ENCODE results near the gene HOXA7.

HOXA7 gene

DNA sequence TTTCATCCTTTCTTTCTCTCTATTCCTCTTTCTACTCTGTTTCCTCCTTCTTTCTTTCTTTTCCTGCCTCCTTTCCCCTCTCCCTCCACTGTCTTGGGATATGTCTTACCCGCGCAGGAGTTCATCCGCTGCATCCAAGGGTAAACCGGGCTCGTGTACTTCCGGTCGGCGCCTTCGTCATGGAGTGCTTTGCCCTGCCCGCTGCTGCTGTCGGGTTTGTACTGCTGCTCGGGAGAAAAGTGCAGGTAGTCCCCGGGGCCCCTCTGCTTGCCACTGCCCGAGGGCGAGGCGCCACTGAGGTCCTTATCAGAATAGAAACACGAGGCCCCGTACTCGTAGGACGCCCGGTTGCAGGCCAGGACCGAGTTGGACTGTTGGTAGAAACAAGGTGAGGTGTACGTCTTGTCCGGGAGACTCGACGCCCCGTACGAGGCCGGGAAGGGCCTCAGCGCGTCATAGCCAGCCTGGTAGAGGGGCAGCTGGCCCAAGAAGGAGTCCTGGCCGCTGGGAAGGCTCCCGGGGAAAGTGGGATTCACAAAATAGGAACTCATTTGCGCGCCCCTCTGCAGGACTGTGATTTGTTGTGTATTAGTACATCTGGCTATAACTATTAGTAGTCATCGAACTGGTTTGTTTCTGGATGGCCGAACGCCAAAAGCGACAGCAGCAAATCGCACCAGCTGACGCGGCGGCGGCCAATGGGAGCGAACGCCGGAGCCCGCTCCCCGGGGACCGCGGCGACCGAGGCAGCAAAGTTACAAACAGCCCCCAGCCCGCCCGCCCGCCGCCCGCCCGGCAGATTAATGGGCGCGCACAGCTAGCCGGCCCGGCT, 9.1 kb downstream of the HOXA7 start, which contains the start of gene HOXA6:
TSS of gene HOXA6 (minus strand) at position 576 of the 832 bp plus-strand sequence. CDS start at position 551, 25 bp downstream.
- peak within 1 kb of the TSS; percentile 95 for H3K27ac ChIP-seq (ENCODE audit: low read depth, low read length)
- H3K9ac ChIP-seq (ENCODE audit: low read length in 5 of 5): peak within 1 kb of the TSS; percentile 44 to 78 (median 63)
- H3K4me3 ChIP-seq (ENCODE audit: low read depth in 1 of 5, low read length in 5 of 5): peak within 1 kb of the TSS; percentile 63 to 92 (median 89)
- no peaks in the 10 kb centered on the region for H3K9me3 ChIP-seq (ENCODE audit: control insufficient read depth in 5 of 5, low read length in 5 of 5)
- peaks cover 11 to 91% (median 87%) of the 10 kb centered on the region in 5 donors for H3K4me1 ChIP-seq (ENCODE audit: control insufficient read depth in 5 of 5, insufficient read depth in 5 of 5, low read length in 5 of 5)
- peaks cover 0 to 11% (median 0%) of the 10 kb centered on the region in 5 donors for H3K27me3 ChIP-seq (ENCODE audit: control insufficient read depth in 5 of 5, insufficient read depth in 4 of 5, low read length in 5 of 5)
- H3K36me3 ChIP-seq (ENCODE audit: control insufficient read depth in 5 of 5, insufficient read depth in 5 of 5, low read length in 5 of 5): peaks cover 0 to 22% (median 16%) of the 10 kb centered on the region in 5 donors

DNA sequence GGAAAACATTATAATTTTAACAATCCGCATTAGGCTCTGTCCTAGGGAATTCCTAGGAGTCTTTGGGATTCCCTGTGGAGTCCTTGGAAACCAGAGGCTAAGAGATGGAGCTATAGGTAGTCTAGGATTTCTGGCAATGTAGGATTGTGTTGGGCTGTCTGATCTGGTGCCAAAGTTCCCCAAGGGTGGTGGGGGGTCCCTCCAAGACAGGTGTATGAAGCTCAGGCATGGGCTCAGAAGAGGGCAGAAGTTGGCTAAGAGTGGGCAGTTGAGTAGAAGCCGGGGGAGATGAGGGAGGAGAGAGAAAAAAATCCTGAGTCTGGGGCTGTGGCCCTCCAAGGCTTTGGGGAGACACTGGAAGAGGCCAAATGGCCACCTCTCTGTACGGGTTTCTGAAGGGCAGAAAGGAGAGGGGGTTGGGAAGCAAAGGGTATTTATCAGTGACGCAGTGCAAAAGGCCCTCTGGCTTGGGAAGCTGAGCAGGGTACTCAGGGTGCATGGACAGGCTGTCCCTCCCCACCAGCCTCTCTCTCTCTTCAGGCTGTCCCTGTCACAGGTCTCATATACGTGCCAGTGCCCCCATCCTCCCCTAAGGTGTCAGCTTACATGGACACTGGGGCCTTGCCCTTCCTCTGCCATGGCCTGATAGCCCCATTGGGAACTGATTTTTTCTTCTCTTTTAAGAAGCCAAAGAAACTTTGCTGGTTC, 9.8 kb downstream of the HOXA7 start:
- no peaks in the 10 kb centered on the region for H3K9me3 ChIP-seq (ENCODE audit: control insufficient read depth in 5 of 5, low read length in 5 of 5)
- peaks cover 0 to 7% (median 0%) of the 10 kb centered on the region in 5 donors for H3K27me3 ChIP-seq (ENCODE audit: control insufficient read depth in 5 of 5, insufficient read depth in 4 of 5, low read length in 5 of 5)
- H3K27ac ChIP-seq (ENCODE audit: low read depth, low read length): peak overlapping the region; percentile 95
- peak overlapping the region in 4 of 5 donors; percentile 41 to 74 (median 61) for H3K9ac ChIP-seq (ENCODE audit: low read length in 5 of 5)
- H3K4me3 ChIP-seq (ENCODE audit: low read depth in 1 of 5, low read length in 5 of 5): peak overlapping the region; percentile 62 to 90 (median 65)
- peaks cover 11 to 91% (median 87%) of the 10 kb centered on the region in 5 donors for H3K4me1 ChIP-seq (ENCODE audit: control insufficient read depth in 5 of 5, insufficient read depth in 5 of 5, low read length in 5 of 5)
- H3K36me3 ChIP-seq (ENCODE audit: control insufficient read depth in 5 of 5, insufficient read depth in 5 of 5, low read length in 5 of 5): peaks cover 0 to 22% (median 16%) of the 10 kb centered on the region in 5 donors

DNA sequence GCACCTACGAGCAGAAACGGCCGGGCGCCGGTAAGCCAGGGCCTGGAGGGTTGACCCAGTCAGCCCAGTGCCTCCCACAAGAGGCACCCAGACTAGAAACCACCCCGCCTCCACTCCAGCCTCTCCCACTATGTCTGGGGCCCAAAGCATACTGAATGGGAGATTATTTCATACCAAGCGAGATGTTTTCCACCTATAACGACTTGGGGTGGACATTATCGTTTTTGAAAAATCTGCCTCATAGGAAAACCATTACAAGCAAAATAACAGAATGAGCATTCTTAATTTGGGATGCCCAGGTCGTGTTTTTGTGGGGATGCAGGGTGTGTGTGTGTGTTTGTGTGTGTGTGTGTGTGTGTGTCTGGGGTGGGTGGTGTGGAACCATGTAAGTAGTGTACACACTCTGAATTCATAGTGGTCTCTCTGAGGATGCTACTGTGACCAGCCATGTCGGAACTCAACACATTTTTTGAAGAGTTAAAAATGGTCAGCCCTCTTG, 10.5 kb downstream of the HOXA7 start:
- Histone ChIP-seq H3K36me3 (ENCODE audit: control insufficient read depth in 5 of 5, insufficient read depth in 5 of 5, low read length in 5 of 5) (peaks cover 4 to 25% (median 16%) of the 10 kb centered on the region in 5 donors), H3K4me1 (ENCODE audit: control insufficient read depth in 5 of 5, insufficient read depth in 5 of 5, low read length in 5 of 5) (peaks cover 9 to 88% (median 87%) of the 10 kb centered on the region in 5 donors), H3K9me3 (ENCODE audit: control insufficient read depth in 5 of 5, low read length in 5 of 5) (no peaks in the 10 kb centered on the region), H3K4me3 (ENCODE audit: low read depth in 1 of 5, low read length in 5 of 5) (peak overlapping the region in 2 of 5 donors; percentile 36 to 37), H3K27ac (ENCODE audit: low read depth, low read length) (peak overlapping the region; percentile 95), H3K9ac (ENCODE audit: low read length in 5 of 5) (peak overlapping the region in 1 of 5 donors; percentile 8), H3K27me3 (ENCODE audit: control insufficient read depth in 5 of 5, insufficient read depth in 4 of 5, low read length in 5 of 5) (peaks cover 0 to 4% (median 0%) of the 10 kb centered on the region in 5 donors)

DNA sequence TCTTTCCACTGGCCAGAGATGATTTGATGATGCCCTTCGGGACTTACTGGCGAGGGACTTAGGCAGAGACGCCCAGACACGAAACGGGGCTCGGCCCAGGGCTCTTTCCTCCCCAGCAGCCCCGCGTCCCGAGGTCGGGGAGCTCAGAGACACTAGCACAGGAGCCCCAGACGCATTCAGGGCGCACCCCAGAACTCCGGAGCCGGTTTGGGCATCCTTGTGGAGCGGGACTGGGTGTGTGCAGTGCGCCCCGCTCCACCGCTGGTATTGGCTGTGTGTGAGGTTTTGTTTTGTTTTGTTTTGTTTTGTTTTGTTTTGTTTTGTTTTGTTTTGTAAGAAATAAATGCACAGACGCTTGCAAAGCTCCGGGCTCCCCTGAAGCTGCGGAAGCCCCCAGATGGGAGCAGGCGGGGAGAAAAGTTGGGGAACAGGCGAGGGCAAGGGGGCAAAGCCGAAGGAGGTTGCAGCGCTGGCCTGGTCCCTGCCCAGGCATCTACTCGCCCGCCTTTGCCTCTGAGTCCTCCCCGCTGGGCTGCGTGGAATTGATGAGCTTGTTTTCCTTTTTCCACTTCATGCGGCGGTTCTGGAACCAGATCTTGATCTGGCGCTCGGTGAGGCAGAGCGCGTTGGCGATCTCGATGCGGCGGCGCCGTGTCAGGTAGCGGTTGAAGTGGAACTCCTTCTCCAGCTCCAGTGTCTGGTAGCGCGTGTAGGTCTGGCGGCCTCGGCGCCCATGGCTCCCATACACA, 11.1 kb downstream of the HOXA7 start:
- Histone ChIP-seq H3K27me3 (ENCODE audit: control insufficient read depth in 5 of 5, insufficient read depth in 4 of 5, low read length in 5 of 5) (peaks cover 0 to 4% (median 0%) of the 10 kb centered on the region in 5 donors), H3K4me1 (ENCODE audit: control insufficient read depth in 5 of 5, insufficient read depth in 5 of 5, low read length in 5 of 5) (peaks cover 9 to 89% (median 86%) of the 10 kb centered on the region in 5 donors), H3K9me3 (ENCODE audit: control insufficient read depth in 5 of 5, low read length in 5 of 5) (no peaks in the 10 kb centered on the region), H3K27ac (ENCODE audit: low read depth, low read length) (peak overlapping the region; percentile 95), H3K36me3 (ENCODE audit: control insufficient read depth in 5 of 5, insufficient read depth in 5 of 5, low read length in 5 of 5) (peaks cover 4 to 25% (median 16%) of the 10 kb centered on the region in 5 donors), H3K4me3 (ENCODE audit: low read depth in 1 of 5, low read length in 5 of 5) (peak overlapping the region in 3 of 5 donors; percentile 24 to 37 (median 36)), H3K9ac (ENCODE audit: low read length in 5 of 5) (peak overlapping the region in 2 of 5 donors; percentile 10 to 35)

DNA sequence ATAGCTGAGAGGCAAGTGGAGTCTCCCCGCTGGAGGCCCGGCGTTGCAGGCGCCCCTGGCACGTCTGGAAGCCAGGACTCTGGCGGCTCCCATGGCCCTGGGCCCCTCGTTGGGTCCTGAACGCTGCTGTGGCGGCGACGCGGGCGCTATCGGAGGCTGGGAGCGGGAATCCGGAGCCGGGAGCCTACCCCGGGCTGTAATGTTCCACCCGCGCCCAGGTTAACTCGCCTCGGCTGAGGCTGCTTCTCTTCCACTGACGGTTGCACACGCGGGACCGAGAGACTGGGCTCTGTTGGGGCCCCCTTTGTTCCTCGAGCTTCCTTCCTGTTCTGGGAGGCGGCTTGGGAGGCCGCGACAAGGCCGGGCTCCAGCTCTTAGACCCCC, 11.7 kb downstream of the HOXA7 start:
- H3K9ac ChIP-seq (ENCODE audit: low read length in 5 of 5): peak overlapping the region in 2 of 5 donors; percentile 10 to 35
- H3K27me3 ChIP-seq (ENCODE audit: control insufficient read depth in 5 of 5, insufficient read depth in 4 of 5, low read length in 5 of 5): peaks cover 0 to 4% (median 0%) of the 10 kb centered on the region in 5 donors
- H3K27ac ChIP-seq (ENCODE audit: low read depth, low read length): peak overlapping the region; percentile 95
- peaks cover 4 to 25% (median 16%) of the 10 kb centered on the region in 5 donors for H3K36me3 ChIP-seq (ENCODE audit: control insufficient read depth in 5 of 5, insufficient read depth in 5 of 5, low read length in 5 of 5)
- no peaks in the 10 kb centered on the region for H3K9me3 ChIP-seq (ENCODE audit: control insufficient read depth in 5 of 5, low read length in 5 of 5)
- peak overlapping the region in 2 of 5 donors; percentile 24 to 37 for H3K4me3 ChIP-seq (ENCODE audit: low read depth in 1 of 5, low read length in 5 of 5)
- peaks cover 11 to 89% (median 86%) of the 10 kb centered on the region in 5 donors for H3K4me1 ChIP-seq (ENCODE audit: control insufficient read depth in 5 of 5, insufficient read depth in 5 of 5, low read length in 5 of 5)

DNA sequence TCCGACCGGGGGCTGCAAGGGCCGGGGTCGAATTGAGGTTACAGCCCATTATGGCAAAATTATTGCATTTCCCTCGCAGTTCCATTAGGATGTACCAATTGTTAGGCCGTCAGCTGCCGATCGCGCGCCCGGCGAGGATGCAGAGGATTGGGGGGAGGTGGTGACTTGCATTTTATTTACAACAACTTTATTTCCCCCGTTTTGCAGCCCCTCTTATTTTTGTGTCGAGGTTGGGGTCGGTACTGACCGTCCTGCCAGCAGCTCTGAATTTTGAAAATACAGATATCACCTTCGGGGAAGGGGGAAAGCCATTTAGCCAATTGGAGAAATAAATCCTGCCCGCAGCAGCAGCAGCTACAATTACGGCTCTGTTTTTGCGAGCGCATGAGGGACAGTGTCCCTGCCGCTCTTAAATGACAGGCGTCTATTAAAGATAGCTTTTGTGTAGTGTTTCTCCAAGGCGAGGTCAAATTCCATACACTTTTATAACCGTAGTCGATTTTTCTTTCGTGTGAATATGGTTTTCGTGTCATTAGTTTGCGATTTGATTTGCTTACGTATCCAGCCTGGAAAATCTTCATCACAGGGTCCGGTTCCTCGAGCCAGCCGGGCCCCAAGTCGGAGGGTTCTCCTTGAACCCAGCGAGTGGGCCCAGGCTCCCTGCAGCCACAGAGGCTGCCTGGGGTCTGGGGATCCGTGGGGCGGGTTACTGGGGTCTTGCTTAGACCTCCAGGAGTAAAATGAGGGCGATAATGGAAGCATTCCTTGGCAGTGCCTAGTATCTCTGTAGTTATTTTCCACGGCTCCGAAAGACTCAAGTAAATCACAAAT, 12.3 kb downstream of the HOXA7 start:
- peaks cover 0 to 4% (median 0%) of the 10 kb centered on the region in 5 donors for H3K27me3 ChIP-seq (ENCODE audit: control insufficient read depth in 5 of 5, insufficient read depth in 4 of 5, low read length in 5 of 5)
- peaks cover 4 to 27% (median 16%) of the 10 kb centered on the region in 5 donors for H3K36me3 ChIP-seq (ENCODE audit: control insufficient read depth in 5 of 5, insufficient read depth in 5 of 5, low read length in 5 of 5)
- H3K9me3 ChIP-seq (ENCODE audit: control insufficient read depth in 5 of 5, low read length in 5 of 5): no peaks in the 10 kb centered on the region
- H3K4me1 ChIP-seq (ENCODE audit: control insufficient read depth in 5 of 5, insufficient read depth in 5 of 5, low read length in 5 of 5): peaks cover 9 to 88% (median 86%) of the 10 kb centered on the region in 5 donors
- H3K27ac ChIP-seq (ENCODE audit: low read depth, low read length): peak overlapping the region; percentile 95
- peak overlapping the region in 4 of 5 donors; percentile 55 to 84 (median 74) for H3K4me3 ChIP-seq (ENCODE audit: low read depth in 1 of 5, low read length in 5 of 5)
- H3K9ac ChIP-seq (ENCODE audit: low read length in 5 of 5): no peak overlapping the region

DNA sequence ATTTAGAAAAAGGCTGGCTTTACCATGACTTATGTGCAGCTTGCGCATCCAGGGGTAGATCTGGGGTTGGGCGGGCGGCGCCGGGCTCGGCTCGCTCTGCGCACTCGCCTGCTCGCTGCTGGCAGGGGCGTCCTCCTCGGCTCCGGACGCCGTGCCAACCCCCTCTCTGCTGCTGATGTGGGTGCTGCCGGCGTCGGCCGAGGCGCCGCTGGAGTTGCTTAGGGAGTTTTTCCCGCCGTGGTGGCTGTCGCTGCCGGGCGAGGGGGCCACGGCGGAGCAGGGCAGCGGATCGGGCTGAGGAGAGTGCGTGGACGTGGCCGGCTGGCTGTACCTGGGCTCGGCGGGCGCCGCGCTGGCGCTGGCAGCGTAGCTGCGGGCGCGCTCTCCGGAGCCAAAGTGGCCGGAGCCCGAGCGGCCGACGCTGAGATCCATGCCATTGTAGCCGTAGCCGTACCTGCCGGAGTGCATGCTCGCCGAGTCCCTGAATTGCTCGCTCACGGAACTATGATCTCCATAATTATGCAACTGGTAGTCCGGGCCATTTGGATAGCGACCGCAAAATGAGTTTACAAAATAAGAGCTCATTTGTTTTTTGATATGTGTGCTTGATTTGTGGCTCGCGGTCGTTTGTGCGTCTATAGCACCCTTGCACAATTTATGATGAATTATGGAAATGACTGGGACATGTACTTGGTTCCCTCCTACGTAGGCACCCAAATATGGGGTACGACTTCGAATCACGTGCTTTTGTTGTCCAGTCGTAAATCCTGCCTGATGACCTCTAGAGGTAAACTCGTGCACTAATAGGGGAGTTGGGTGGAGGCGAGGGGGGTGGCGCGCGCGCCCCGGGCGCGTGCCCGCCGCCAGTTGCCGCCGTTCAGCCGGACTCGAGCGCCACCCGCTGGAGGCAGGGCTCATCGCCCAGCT, 13.2 kb downstream of the HOXA7 start, which contains the start of gene HOXA5:
TSS of gene HOXA5 (minus strand) at position 659 of the 927 bp plus-strand sequence. CDS start at position 585, 74 bp downstream.
- Histone ChIP-seq H3K4me3 (ENCODE audit: low read depth in 1 of 5, low read length in 5 of 5) (peak within 1 kb of the TSS; percentile 69 to 84 (median 75)), H3K27ac (ENCODE audit: low read depth, low read length) (peak within 1 kb of the TSS; percentile 95), H3K9me3 (ENCODE audit: control insufficient read depth in 5 of 5, low read length in 5 of 5) (no peaks in the 10 kb centered on the region), H3K36me3 (ENCODE audit: control insufficient read depth in 5 of 5, insufficient read depth in 5 of 5, low read length in 5 of 5) (peaks cover 4 to 27% (median 16%) of the 10 kb centered on the region in 5 donors), H3K9ac (ENCODE audit: low read length in 5 of 5) (peak within 1 kb of the TSS; percentile 56 to 79 (median 76)), H3K27me3 (ENCODE audit: control insufficient read depth in 5 of 5, insufficient read depth in 4 of 5, low read length in 5 of 5) (peaks cover 0 to 3% (median 0%) of the 10 kb centered on the region in 5 donors), H3K4me1 (ENCODE audit: control insufficient read depth in 5 of 5, insufficient read depth in 5 of 5, low read length in 5 of 5) (peaks cover 7 to 88% (median 86%) of the 10 kb centered on the region in 5 donors)

DNA sequence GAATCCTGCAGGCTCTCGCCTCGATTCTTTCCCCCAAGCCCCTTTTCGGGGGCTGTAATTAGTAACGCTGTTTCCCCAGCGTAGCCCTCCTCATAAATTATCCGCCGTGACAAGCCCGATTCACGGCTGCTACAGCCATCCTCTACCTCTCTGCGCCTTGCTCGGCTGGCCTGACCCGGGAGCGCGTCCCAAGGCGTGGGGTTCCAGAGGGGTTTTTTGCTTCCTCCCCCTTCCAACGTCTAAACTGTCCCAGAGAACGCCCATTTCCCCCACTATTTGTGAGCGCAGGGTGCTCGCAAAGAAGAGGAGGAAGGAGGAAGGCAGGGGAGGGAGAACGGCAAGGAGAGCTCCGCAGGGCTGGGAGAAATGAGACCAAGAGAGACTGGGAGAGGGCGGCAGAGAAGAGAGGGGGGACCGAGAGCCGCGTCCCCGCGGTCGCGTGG, 13.9 kb downstream of the HOXA7 start:
- Histone ChIP-seq H3K4me1 (ENCODE audit: control insufficient read depth in 5 of 5, insufficient read depth in 5 of 5, low read length in 5 of 5) (peaks cover 6 to 91% (median 86%) of the 10 kb centered on the region in 5 donors), H3K27ac (ENCODE audit: low read depth, low read length) (peak overlapping the region; percentile 95), H3K36me3 (ENCODE audit: control insufficient read depth in 5 of 5, insufficient read depth in 5 of 5, low read length in 5 of 5) (peaks cover 4 to 27% (median 16%) of the 10 kb centered on the region in 5 donors), H3K9me3 (ENCODE audit: control insufficient read depth in 5 of 5, low read length in 5 of 5) (no peaks in the 10 kb centered on the region), H3K9ac (ENCODE audit: low read length in 5 of 5) (peak overlapping the region; percentile 56 to 79 (median 76)), H3K4me3 (ENCODE audit: low read depth in 1 of 5, low read length in 5 of 5) (peak overlapping the region; percentile 69 to 84 (median 75)), H3K27me3 (ENCODE audit: control insufficient read depth in 5 of 5, insufficient read depth in 4 of 5, low read length in 5 of 5) (no peaks in the 10 kb centered on the region)

Measured in subcutaneous abdominal adipose tissue (tissue), 5 donors.